ENCODE results near the gene EIF4B. TPM values are rescaled to one million over a fixed set of nuclear protein-coding genes. Genes with fewer than 3 reads are reported as not detected.

EIF4B gene
- total and polyA plus RNA-seq, 9 of the 15 experiments (the other 6 are each of a cell fraction or from before 2014, with no cell fraction given): 138 to 669 (median 552) TPM

GRCh38 chr12:53074999-53075370, 68.7 kb downstream of the EIF4B start (continued):
- TF ChIP-seq PRPF4 (IDR thresholded peaks at IDR 0.05; ENCODE audit: insufficient read depth, low read depth, low read length, poor library complexity, severe bottlenecking) (no peak), RERE (CRISPR knock-in tag; IDR thresholded peaks at IDR 0.05; ENCODE audit: borderline replicate concordance) (no peak), DIDO1 (tag; IDR thresholded peaks at IDR 0.05; ENCODE audit: low read depth) (no peak), CHD1 (IDR thresholded peaks at IDR 0.05; ENCODE audit: low read length) (no peak), OTX1 (CRISPR knock-in tag; IDR thresholded peaks at IDR 0.05) (no peak), ETV1 (tag; conservative IDR thresholded peaks at IDR 0.05; ENCODE audit: low read depth) (no peak), PTBP1 (IDR thresholded peaks at IDR 0.05; ENCODE audit: low read depth, low read length) (no peak), NKRF (IDR thresholded peaks at IDR 0.05; ENCODE audit: borderline replicate concordance) (no peak), PCBP1 (IDR thresholded peaks at IDR 0.05; ENCODE audit: low read depth, low read length, poor library complexity, severe bottlenecking) (no peak), MECOM (CRISPR knock-in tag; IDR thresholded peaks at IDR 0.05) (no peak), ZNF165 (CRISPR knock-in tag; IDR thresholded peaks at IDR 0.05; ENCODE audit: borderline replicate concordance) (no peak), E2F1 (CRISPR knock-in tag; IDR thresholded peaks at IDR 0.05) (no peak)
